HEK293 (cell line): ENCODE data around the gene EGFR.

ENCODE experiments used
- CTCF ChIA-PET: fragments of 350-600 bp; formaldehyde crosslinking; extraction: SDS; loops from one replicate; lab custom pipeline; 2021; ENCODE audit warnings: antibody characterized with exemption; lab: Yijun Ruan, JAX
- POLR2A ChIA-PET: fragments of 300-600 bp; formaldehyde crosslinking; extraction: SDS; loops from one replicate; lab custom pipeline; 2020; ENCODE audit warnings: antibody characterized with exemption, inconsistent platforms; lab: Yijun Ruan, JAX
- H3K27ac ChIP-seq: fragments of 200-500 bp; sonication (Bioruptor generic); 2 replicates; pipeline ENCODE4 v1.5.1; 2014; ENCODE audit warnings: low read depth, low read length, control low read depth, inconsistent platforms; ENCODE audit errors: extremely low read depth
- H3K36me3 ChIP-seq, 2 experiments: fragments of 200-500 bp in 1 of 2; sonication (Bioruptor generic) in 1 of 2; 1 replicate in 1 of 2; 2 replicates in 1 of 2; pipeline ENCODE4 v1.5.1; 2014 to 2017; ENCODE audit warnings: inconsistent platforms in 2 of 2, low read length in 2 of 2; ENCODE audit not compliant: control insufficient read depth in 2 of 2, insufficient read depth in 1 of 2
- H3K4me1 ChIP-seq: fragments of 200-500 bp; sonication (Bioruptor generic); 2 replicates; pipeline ENCODE4 v1.5.1; 2014; ENCODE audit warnings: mild to moderate bottlenecking, low read length, inconsistent platforms; ENCODE audit not compliant: control insufficient read depth, insufficient read depth
- H3K4me3 ChIP-seq: 2 replicates; pipeline ENCODE4 v1.5.1; 2011; ENCODE audit warnings: low read depth, mild to moderate bottlenecking, control low read depth, low read length, moderate library complexity
- H3K9me3 ChIP-seq: fragments of 200-500 bp; sonication (Bioruptor generic); 2 replicates; pipeline ENCODE4 v1.5.1; 2014; ENCODE audit warnings: low read depth, low read length, inconsistent platforms; ENCODE audit not compliant: control insufficient read depth, insufficient read depth
- FEZF1 ChIP-seq: fragments of 450-650 bp; formaldehyde crosslinking; IDR thresholded peaks from 2 replicates; pipeline ENCODE4 v1.5.1; 2016; ENCODE audit warnings: missing biosample characterization, missing genetic modification characterization
- GFI1B ChIP-seq: fragments of 450-650 bp; formaldehyde crosslinking; IDR thresholded peaks from 2 replicates; pipeline ENCODE4 v1.5.1; 2016; ENCODE audit warnings: missing biosample characterization, missing genetic modification characterization
- GLIS1 ChIP-seq: fragments of 450-650 bp; formaldehyde crosslinking; IDR thresholded peaks from 2 replicates; pipeline ENCODE4 v1.5.1; 2016; ENCODE audit warnings: missing biosample characterization, missing genetic modification characterization
- MZF1 ChIP-seq: fragments of 450-650 bp; formaldehyde crosslinking; IDR thresholded peaks from 2 replicates; pipeline ENCODE4 v1.5.1; 2017; ENCODE audit warnings: missing biosample characterization, missing genetic modification characterization, borderline replicate concordance
- PRDM10 ChIP-seq: fragments of 450-650 bp; formaldehyde crosslinking; IDR thresholded peaks from 2 replicates; pipeline ENCODE4 v1.5.1; 2016; ENCODE audit warnings: missing biosample characterization, missing genetic modification characterization
- SALL2 ChIP-seq: fragments of 450-650 bp; formaldehyde crosslinking; IDR thresholded peaks from 2 replicates; pipeline ENCODE4 v1.5.0; 2017; ENCODE audit warnings: missing biosample characterization, mild to moderate bottlenecking, missing genetic modification characterization, borderline replicate concordance
- SP3 ChIP-seq: fragments of 450-650 bp; formaldehyde crosslinking; IDR thresholded peaks from 2 replicates; pipeline ENCODE4 v1.5.1; 2016; ENCODE audit warnings: missing biosample characterization, missing genetic modification characterization
- TSHZ1 ChIP-seq: fragments of 450-650 bp; formaldehyde crosslinking; IDR thresholded peaks from 2 replicates; pipeline ENCODE4 v1.5.1; 2016; ENCODE audit warnings: missing biosample characterization, missing genetic modification characterization, borderline replicate concordance
- ZBTB48 ChIP-seq: fragments of 450-650 bp; formaldehyde crosslinking; IDR thresholded peaks from 2 replicates; pipeline ENCODE4 v1.5.1; 2016; ENCODE audit warnings: missing biosample characterization, missing genetic modification characterization
- ZNF184 ChIP-seq: fragments of 450-650 bp; IDR thresholded peaks from 2 replicates; pipeline ENCODE4 v1.5.1; 2018; ENCODE audit warnings: missing biosample characterization, mild to moderate bottlenecking, missing genetic modification characterization
- ZNF214 ChIP-seq: fragments of 450-650 bp; formaldehyde crosslinking; IDR thresholded peaks from 2 replicates; pipeline ENCODE4 v1.5.1; 2017; ENCODE audit warnings: missing biosample characterization, mild to moderate bottlenecking, missing genetic modification characterization, borderline replicate concordance
- ZNF324 ChIP-seq: fragments of 450-650 bp; formaldehyde crosslinking; IDR thresholded peaks from 2 replicates; pipeline ENCODE4 v1.5.1; 2016; ENCODE audit warnings: missing biosample characterization, missing genetic modification characterization
- ZNF560 ChIP-seq: fragments of 450-650 bp; formaldehyde crosslinking; IDR thresholded peaks from 2 replicates; pipeline ENCODE4 v1.5.1; 2017; ENCODE audit warnings: missing biosample characterization, missing genetic modification characterization, borderline replicate concordance
- ZNF585B ChIP-seq: fragments of 450-650 bp; formaldehyde crosslinking; IDR thresholded peaks from 2 replicates; pipeline ENCODE4 v1.5.1; 2016; ENCODE audit warnings: missing biosample characterization, missing genetic modification characterization
- ZNF626 ChIP-seq: fragments of 450-650 bp; sonication (Bioruptor Pico); formaldehyde crosslinking; IDR thresholded peaks from 2 replicates; pipeline ENCODE4 v1.5.1; 2018; ENCODE audit warnings: missing biosample characterization, missing genetic modification characterization, inconsistent platforms
- ZNF658 ChIP-seq: fragments of 450-650 bp; formaldehyde crosslinking; IDR thresholded peaks from 2 replicates; pipeline ENCODE4; 2016; ENCODE audit warnings: missing biosample characterization, missing genetic modification characterization
- ZNF777 ChIP-seq: fragments of 450-650 bp; formaldehyde crosslinking; IDR thresholded peaks from 2 replicates; pipeline ENCODE4 v1.5.1; 2017; ENCODE audit warnings: missing biosample characterization, missing genetic modification characterization, borderline replicate concordance
- ZSCAN16 ChIP-seq: fragments of 450-650 bp; formaldehyde crosslinking; IDR thresholded peaks from 2 replicates; pipeline ENCODE4 v1.5.1; 2016; ENCODE audit warnings: missing biosample characterization, missing genetic modification characterization
- TF ChIP-seq, protein P1 (sequence below): fragments of 450-650 bp; formaldehyde crosslinking; IDR thresholded peaks from 2 replicates; pipeline ENCODE4 v1.5.1; 2016; ENCODE audit warnings: missing biosample characterization, missing genetic modification characterization, borderline replicate concordance
- TF ChIP-seq, protein P2 (sequence below): sonication (generic); formaldehyde crosslinking; IDR thresholded peaks from 2 replicates; pipeline ENCODE4 v1.8.1; 2022; ENCODE audit warnings: mild to moderate bottlenecking, moderate library complexity, missing genetic modification reagents

The EGFR gene

DNA sequence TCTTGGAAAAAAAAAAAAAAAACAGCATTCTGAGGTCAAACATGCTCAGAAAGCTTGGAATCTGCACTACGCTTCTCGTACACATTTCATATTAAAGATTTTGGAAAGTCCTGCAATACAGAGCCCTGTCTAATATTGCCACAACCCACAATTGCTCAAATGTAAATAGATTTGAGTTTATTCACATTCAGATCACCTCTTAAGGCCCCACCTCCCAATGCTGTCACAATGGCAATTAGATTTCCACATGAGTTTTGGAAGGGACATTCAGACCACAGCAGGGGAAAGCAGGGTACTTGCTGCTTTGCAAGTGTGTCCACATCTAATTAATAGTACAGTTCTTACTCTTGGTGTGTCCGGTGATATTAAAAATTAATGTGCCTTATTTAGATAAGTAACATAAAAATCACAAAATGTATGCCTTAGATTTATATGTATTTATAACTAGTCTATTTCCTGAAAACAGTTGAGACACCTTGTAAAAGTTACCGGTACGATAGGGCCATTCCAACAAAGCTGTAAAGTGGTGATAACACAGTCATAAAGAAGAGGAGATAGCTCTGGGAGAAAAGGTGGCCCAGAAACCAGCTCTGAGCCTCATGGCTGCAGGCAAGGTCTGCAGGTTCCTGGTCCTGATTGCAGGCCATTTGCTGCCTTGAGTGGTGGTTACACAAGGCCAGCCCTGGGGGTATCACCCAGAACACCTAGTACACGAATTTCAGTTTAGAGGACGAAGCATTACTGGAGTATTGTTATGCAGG, 27.9 kb downstream of the EGFR start (continued):
- no peak for TF ChIP-seq GFI1B (tag by site-specific recombination)

DNA sequence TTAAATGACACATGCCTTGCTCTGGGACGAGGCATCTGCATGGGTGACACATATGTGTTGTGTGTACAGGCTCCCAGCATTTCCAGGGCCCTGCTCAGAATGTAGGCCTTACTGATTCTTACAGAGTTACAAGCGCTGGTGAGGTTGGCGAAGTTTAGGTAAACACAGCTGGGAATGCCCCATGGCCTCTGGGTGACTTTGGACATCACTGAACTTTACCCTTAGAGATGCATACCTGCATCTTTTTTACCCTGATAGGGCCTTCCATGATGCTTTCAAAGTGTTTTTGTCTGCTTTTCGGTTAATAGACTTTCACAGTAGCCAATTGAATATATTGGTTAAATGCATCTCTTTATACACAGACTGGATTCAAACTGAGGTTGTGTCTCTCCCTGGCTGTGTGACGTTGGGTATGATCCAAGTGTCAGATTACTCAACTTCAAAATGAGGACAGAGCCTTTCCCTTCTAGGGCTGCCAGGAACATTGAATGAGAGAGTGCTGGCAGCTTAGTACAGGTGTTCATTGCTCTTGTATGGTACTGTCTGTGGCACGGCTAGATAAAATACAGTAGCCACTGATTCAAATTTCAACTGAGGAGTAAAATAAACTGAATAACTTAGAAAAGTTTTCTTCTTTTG, 29.5 kb downstream of the EGFR start:
- ChIA-PET CTCF (no interaction called here), POLR2A (no interaction called here)
- no peaks in the 10 kb centered on the region for H3K4me1 ChIP-seq
- no peak overlapping the region for H3K4me3 ChIP-seq
- peak; percentile 94 for TF ChIP-seq ZSCAN16
- TF ChIP-seq PRDM10: peak; percentile 47; the same call in 1 of the 2 replicates
- TF ChIP-seq ZNF324: no peak
- TF ChIP-seq ZNF184 (tag by site-specific recombination): no peak
- no peaks in the 10 kb centered on the region for H3K36me3 ChIP-seq
- H3K9me3 ChIP-seq: no peaks in the 10 kb centered on the region
- H3K27ac ChIP-seq: no peak overlapping the region

DNA sequence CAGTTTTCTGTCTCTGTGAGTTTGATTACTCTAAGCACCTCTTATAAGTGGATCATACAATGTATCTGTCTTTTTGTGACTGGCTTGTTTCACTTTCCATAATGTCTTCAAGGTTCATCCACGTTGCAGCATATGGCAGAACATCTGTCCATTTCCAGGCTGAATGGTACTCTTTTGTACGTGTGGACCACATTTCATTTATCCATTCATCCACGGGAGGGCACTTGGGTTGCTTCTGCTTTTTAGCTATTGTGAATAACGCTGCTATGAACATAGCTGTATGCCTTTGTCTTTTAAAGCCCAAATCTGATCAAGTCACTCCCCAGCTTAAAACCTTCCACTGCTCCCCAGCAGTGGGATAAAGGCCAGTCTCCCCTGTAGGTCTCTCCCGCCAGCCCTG, 31.5 kb downstream of the EGFR start:
- Histone ChIP-seq H3K4me1 (no peaks in the 10 kb centered on the region), H3K9me3 (no peaks in the 10 kb centered on the region), H3K36me3 (no peaks in the 10 kb centered on the region), H3K4me3 (no peak overlapping the region), H3K27ac (no peak overlapping the region)
- CTCF ChIA-PET: no interaction called here
- POLR2A ChIA-PET: no interaction called here
- TF ChIP-seq ZNF626 (tag by site-specific recombination) (no peak), ZNF777 (no peak), ZNF658 (no peak), GLIS1 (tag by site-specific recombination) (no peak), ZNF214 (tag by site-specific recombination) (no peak), ZNF560 (tag by site-specific recombination) (no peak), MZF1 (tag by site-specific recombination) (no peak), FEZF1 (tag by site-specific recombination) (no peak), TSHZ1 (tag by site-specific recombination) (no peak), SP3 (tag by site-specific recombination) (no peak), ZBTB48 (tag by site-specific recombination) (no peak), ZNF585B (tag by site-specific recombination) (no peak), ZNF184 (tag by site-specific recombination) (no peak), SALL2 (no peak)
- TF ChIP-seq, protein P1, sequence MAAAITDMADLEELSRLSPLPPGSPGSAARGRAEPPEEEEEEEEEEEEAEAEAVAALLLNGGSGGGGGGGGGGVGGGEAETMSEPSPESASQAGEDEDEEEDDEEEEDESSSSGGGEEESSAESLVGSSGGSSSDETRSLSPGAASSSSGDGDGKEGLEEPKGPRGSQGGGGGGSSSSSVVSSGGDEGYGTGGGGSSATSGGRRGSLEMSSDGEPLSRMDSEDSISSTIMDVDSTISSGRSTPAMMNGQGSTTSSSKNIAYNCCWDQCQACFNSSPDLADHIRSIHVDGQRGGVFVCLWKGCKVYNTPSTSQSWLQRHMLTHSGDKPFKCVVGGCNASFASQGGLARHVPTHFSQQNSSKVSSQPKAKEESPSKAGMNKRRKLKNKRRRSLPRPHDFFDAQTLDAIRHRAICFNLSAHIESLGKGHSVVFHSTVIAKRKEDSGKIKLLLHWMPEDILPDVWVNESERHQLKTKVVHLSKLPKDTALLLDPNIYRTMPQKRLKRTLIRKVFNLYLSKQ (tag by site-specific recombination): no peak
- TF ChIP-seq, protein P2, sequence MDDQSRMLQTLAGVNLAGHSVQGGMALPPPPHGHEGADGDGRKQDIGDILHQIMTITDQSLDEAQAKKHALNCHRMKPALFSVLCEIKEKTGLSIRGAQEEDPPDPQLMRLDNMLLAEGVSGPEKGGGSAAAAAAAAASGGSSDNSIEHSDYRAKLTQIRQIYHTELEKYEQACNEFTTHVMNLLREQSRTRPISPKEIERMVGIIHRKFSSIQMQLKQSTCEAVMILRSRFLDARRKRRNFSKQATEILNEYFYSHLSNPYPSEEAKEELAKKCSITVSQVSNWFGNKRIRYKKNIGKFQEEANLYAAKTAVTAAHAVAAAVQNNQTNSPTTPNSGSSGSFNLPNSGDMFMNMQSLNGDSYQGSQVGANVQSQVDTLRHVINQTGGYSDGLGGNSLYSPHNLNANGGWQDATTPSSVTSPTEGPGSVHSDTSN (CRISPR knock-in tag): no peak
